Pancreas (tissue), 10 donors: Measurements from ENCODE around the gene CD81. TPM values are rescaled to one million over a fixed set of nuclear protein-coding genes. Genes with fewer than 3 reads are reported as not detected.
A peak's percentile ranks its signal among the peaks of the same experiment; 100 is the strongest.

Experiments
- ATAC-seq, 4 donors: fragments of 200-7000 bp; cut with Tn5 transposase; one replicate each; pipeline versions ENCODE4 v1.8.0 to v1.9.1; 2020; ENCODE audit warnings: mild to moderate bottlenecking in 4 of 4, moderate library complexity in 4 of 4
- DNase-seq, 6 donors: peaks; one replicate each; pipeline ENCODE4 v3.0.0-alpha.2; 2020
- FAIRE-seq: peaks from 2 replicates; lab custom pipeline; 2012; peaks lifted over from hg19 to GRCh38; lab: Jason Lieb, UNC
- H3K27ac ChIP-seq, 4 donors: fragments of 200-600 bp; sonication (generic); 1 replicate in 3 of 4; 2 replicates in 1 of 4; pipeline versions ENCODE4 v1.5.0 to v1.8.0; 2020
- H3K27me3 ChIP-seq, 4 donors: fragments of 200-600 bp; one replicate each; pipeline ENCODE4 v1.8.0; 2021
- H3K36me3 ChIP-seq, 3 donors: fragments of 200-600 bp; sonication (generic) in 1 of 3; one replicate each; pipeline versions ENCODE4 v1.5.0 to v1.8.0; 2020 to 2021
- H3K4me1 ChIP-seq, 3 donors: fragments of 200-600 bp; one replicate each; pipeline ENCODE4 v1.8.0; 2021
- H3K4me3 ChIP-seq, 4 donors: fragments of 200-600 bp; sonication (generic) in 2 of 4; one replicate each; pipeline versions ENCODE4 v1.5.0 to v1.8.0; 2020 to 2021
- H3K9me3 ChIP-seq, 4 donors: fragments of 200-600 bp; one replicate each; pipeline ENCODE4 v1.8.0; 2021
- CTCF ChIP-seq, 4 donors: fragments of 200-600 bp; sonication (generic) in 3 of 4; IDR thresholded peaks; one replicate each; pipeline versions ENCODE4 v1.5.0 to v1.8.0; 2021; ENCODE audit warnings: antibody characterized with exemption in 4 of 4
- WGBS, 2 donors: extraction: QIAGEN DNeasy Blood & Tissue Kit; methylation state at CpG; one replicate each; pipeline ENCODE4 v1.1.7; 2013; 5-methylcytosine and 5-hydroxymethylcytosine counted together
- intact Hi-C, 3 donors: fragments of 100-400 bp; cut with DNase I; formaldehyde crosslinking; loops; one replicate each; pipeline versions ENCODE4 v1.11.1 to v1.14.2; 2022
- polyA plus RNA-seq, 2 donors: library from polyadenylated mRNA; stranded (reverse); fragments of 200-250 nt; gene quantifications; one replicate each; pipeline ENCODE4 v1.2.3, GENCODE V29; 2013
- total RNA-seq, 6 donors: library from RNA; stranded (reverse); fragmentation: NEBNext Ultra II Directional in 4 of 6; extraction: Animal tissue kit (Norgen Biotek cat#: 25700) in 4 of 6; gene quantifications; one replicate each; pipeline versions ENCODE4 v1.2.1 to v1.2.4, GENCODE V29; 2021 to 2023
- donor health status: healthy with polysubstance abuse.
- donor health status: DM: no; HTN: no; CAD: no; lungs with moderate emphysema.
- donor health status: DM: no; HTN: no; CAD: no.
- donor health status: control.
- donor health status: control.
- donor health status: Bipolar disorder and iron deficiency.
- donor health status: DM: yes; HTN: yes; CAD: no.
- donor health status: DM: no; HTN: no; CAD: no.
- donor health status: DM: no; HTN: no; CAD: no.
- donor health status: DM: yes; HTN: yes; CAD: no.

Gene CD81
- total and polyA plus RNA-seq, 8 donors = 154 to 392 (median 236) TPM

- intact Hi-C loops = no loop called here
- Histone ChIP-seq H3K4me1 (peaks cover 11 to 20% (median 12%) of the 10 kb centered on the region in 3 donors), H3K9me3 (no peaks in the 10 kb centered on the region), H3K4me3 (no peak overlapping the region), H3K27me3 (no peaks in the 10 kb centered on the region), H3K36me3 (peaks cover 0 to 32% (median 10%) of the 10 kb centered on the region in 3 donors), H3K27ac (no peak overlapping the region)
- ATAC-seq = no peak
- DNase-seq = peak in 2 of 6 donors; percentile 20 to 69
- no peak for FAIRE-seq
- WGBS, 2 donors = 85 to 86% methylated on average over 23 of the region's 23 CpGs
- no peak for TF ChIP-seq CTCF (IDR thresholded peaks at IDR 0.05)
These were observed 13.1 kb downstream of the CD81 start for GRCh38 chr11:2390091-2390724.

- H3K27ac ChIP-seq = no peak overlapping the region
- H3K36me3 ChIP-seq = peaks cover 0 to 37% (median 16%) of the 10 kb centered on the region in 3 donors
- ATAC-seq (no peak), FAIRE-seq (no peak), DNase-seq (peak in 2 of 6 donors; percentile 30 to 74)
- no peak for TF ChIP-seq CTCF (IDR thresholded peaks at IDR 0.05)
- intact Hi-C loops = no loop called here
- 82 to 85% methylated on average over 5 to 8 of the region's 8 CpGs for WGBS, 2 donors
- no peaks in the 10 kb centered on the region for H3K27me3 ChIP-seq
- H3K9me3 ChIP-seq = no peaks in the 10 kb centered on the region
- H3K4me3 ChIP-seq = no peak overlapping the region
- H3K4me1 ChIP-seq = peaks cover 11 to 19% (median 11%) of the 10 kb centered on the region in 3 donors
These were observed 13.6 kb downstream of the CD81 start for GRCh38 chr11:2390725-2391151.

GRCh38 chr11:2391181-2391975 lies 14.3 kb downstream of the CD81 start:
- no peak for ATAC-seq

GRCh38 chr11:2392241-2392959 lies 15.3 kb downstream of the CD81 start:
- TF ChIP-seq CTCF (IDR thresholded peaks at IDR 0.05) = no peak
- Histone ChIP-seq H3K27ac (no peak overlapping the region), H3K27me3 (no peaks in the 10 kb centered on the region), H3K9me3 (no peaks in the 10 kb centered on the region), H3K36me3 (peaks cover 0 to 51% (median 27%) of the 10 kb centered on the region in 3 donors), H3K4me3 (no peak overlapping the region), H3K4me1 (peaks cover 0 to 6% (median 6%) of the 10 kb centered on the region in 3 donors)
- WGBS, 2 donors = 88% methylated on average over 24 to 26 of the region's 26 CpGs
- FAIRE-seq (no peak), ATAC-seq (no peak), DNase-seq (peak in 2 of 6 donors; percentile 26 to 82)
- intact Hi-C loops = no loop called here

More at GRCh38 chr11:2391181-2391975, 14.3 kb downstream of the CD81 start:
- H3K27me3 ChIP-seq = no peaks in the 10 kb centered on the region
- peaks cover 0 to 44% (median 22%) of the 10 kb centered on the region in 3 donors for H3K36me3 ChIP-seq
- peaks cover 5 to 16% (median 11%) of the 10 kb centered on the region in 3 donors for H3K4me1 ChIP-seq
- peak in 1 of 6 donors; percentile 23 for DNase-seq
- no peaks in the 10 kb centered on the region for H3K9me3 ChIP-seq
- no peak for FAIRE-seq
- no peak overlapping the region for H3K27ac ChIP-seq
- no peak for TF ChIP-seq CTCF (IDR thresholded peaks at IDR 0.05)
- 93 to 94% methylated on average over 20 of the region's 20 CpGs for WGBS, 2 donors
- no peak overlapping the region for H3K4me3 ChIP-seq
- intact Hi-C loops = no loop called here
